Measurements from ENCODE around the gene HERPUD2. TPM values are rescaled to one million over a fixed set of nuclear protein-coding genes. Genes with fewer than 3 reads are reported as not detected.

HERPUD2 gene
- polyA plus RNA-seq, 1 donor (not counting 4 experiments of a cell fraction or from before 2014, with no cell fraction given), result 43.6 TPM

GRCh38 chr7:35697414-35698175, 2.7 kb upstream of the HERPUD2 start:
- Histone ChIP-seq H2AFZ (ENCODE audit: control insufficient read depth, low read length) (no peak overlapping the region), H3K9ac (ENCODE audit: control insufficient read depth, extremely low read depth, insufficient read depth, low read length) (no peak overlapping the region), H3K36me3 (ENCODE audit: control insufficient read depth in 2 of 2, extremely low read depth in 1 of 2, insufficient read depth in 2 of 2, low read length in 2 of 2) (peaks cover 0 to 5% of the 10 kb centered on the region in 2 experiments), H3K79me2 (ENCODE audit: control insufficient read depth, insufficient read depth, low read length) (peaks cover 32% of the 10 kb centered on the region), H3K9me1 (ENCODE audit: control insufficient read depth, extremely low read depth, insufficient read depth, low read length) (no peaks in the 10 kb centered on the region), H3K9me3 (ENCODE audit: control insufficient read depth, low read depth, low read length) (no peaks in the 10 kb centered on the region), H3K27me3 (ENCODE audit: control insufficient read depth, extremely low read depth, insufficient read depth, low read length) (no peaks in the 10 kb centered on the region), H3K27ac (ENCODE audit: control insufficient read depth, insufficient read depth, low read length) (no peak overlapping the region), H3K4me2 (ENCODE audit: control insufficient read depth, extremely low read depth, insufficient read depth, low read depth, low read length) (peak overlapping the region; percentile 42), H4K20me1 (ENCODE audit: control insufficient read depth, extremely low read depth, insufficient read depth, low read length) (no peaks in the 10 kb centered on the region), H3K4me1 (ENCODE audit: control insufficient read depth, extremely low read depth, insufficient read depth, low read length) (peaks cover 35% of the 10 kb centered on the region), H3K4me3 (ENCODE audit: control insufficient read depth in 2 of 3, extremely low read depth in 1 of 3, insufficient read depth in 2 of 3, low read depth in 1 of 3, low read length in 3 of 3) (no peak overlapping the region)
- FAIRE-seq (peak; percentile 79), DNase-seq (ENCODE audit: low read depth, low spot score) (peak; percentile 45)
- TF ChIP-seq, protein P1, sequence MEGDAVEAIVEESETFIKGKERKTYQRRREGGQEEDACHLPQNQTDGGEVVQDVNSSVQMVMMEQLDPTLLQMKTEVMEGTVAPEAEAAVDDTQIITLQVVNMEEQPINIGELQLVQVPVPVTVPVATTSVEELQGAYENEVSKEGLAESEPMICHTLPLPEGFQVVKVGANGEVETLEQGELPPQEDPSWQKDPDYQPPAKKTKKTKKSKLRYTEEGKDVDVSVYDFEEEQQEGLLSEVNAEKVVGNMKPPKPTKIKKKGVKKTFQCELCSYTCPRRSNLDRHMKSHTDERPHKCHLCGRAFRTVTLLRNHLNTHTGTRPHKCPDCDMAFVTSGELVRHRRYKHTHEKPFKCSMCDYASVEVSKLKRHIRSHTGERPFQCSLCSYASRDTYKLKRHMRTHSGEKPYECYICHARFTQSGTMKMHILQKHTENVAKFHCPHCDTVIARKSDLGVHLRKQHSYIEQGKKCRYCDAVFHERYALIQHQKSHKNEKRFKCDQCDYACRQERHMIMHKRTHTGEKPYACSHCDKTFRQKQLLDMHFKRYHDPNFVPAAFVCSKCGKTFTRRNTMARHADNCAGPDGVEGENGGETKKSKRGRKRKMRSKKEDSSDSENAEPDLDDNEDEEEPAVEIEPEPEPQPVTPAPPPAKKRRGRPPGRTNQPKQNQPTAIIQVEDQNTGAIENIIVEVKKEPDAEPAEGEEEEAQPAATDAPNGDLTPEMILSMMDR (optimal IDR thresholded peaks at IDR 0.05 in 1 of 3, IDR thresholded peaks at IDR 0.05 in 1 of 3, conservative IDR thresholded peaks at IDR 0.05 in 1 of 3; ENCODE audit: extremely low read depth in 1 of 3, insufficient read depth in 2 of 3, low read length in 3 of 3), result no peak
- no peak for TF ChIP-seq EZH2 (IDR thresholded peaks at IDR 0.05; ENCODE audit: low read length)
- dilution Hi-C loops (cut with MboI; ENCODE audit: extremely low pct_ligation_motif_present, low sequenced_read_pairs), result no loop called here

GRCh38 chr7:35695987-35696386, 1.1 kb upstream of the HERPUD2 start:
- peaks cover 39% of the 10 kb centered on the region for H3K4me1 ChIP-seq (ENCODE audit: control insufficient read depth, extremely low read depth, insufficient read depth, low read length)
- peak overlapping the region; percentile 86 for H3K9ac ChIP-seq (ENCODE audit: control insufficient read depth, extremely low read depth, insufficient read depth, low read length)
- no peaks in the 10 kb centered on the region for H4K20me1 ChIP-seq (ENCODE audit: control insufficient read depth, extremely low read depth, insufficient read depth, low read length)
- no peak for TF ChIP-seq EZH2 (IDR thresholded peaks at IDR 0.05; ENCODE audit: low read length)
- TF ChIP-seq, protein P1 (optimal IDR thresholded peaks at IDR 0.05 in 1 of 3, IDR thresholded peaks at IDR 0.05 in 1 of 3, conservative IDR thresholded peaks at IDR 0.05 in 1 of 3; ENCODE audit: extremely low read depth in 1 of 3, insufficient read depth in 2 of 3, low read length in 3 of 3), result no peak
- dilution Hi-C loops (cut with MboI; ENCODE audit: extremely low pct_ligation_motif_present, low sequenced_read_pairs), result no loop called here
- no peaks in the 10 kb centered on the region for H3K9me1 ChIP-seq (ENCODE audit: control insufficient read depth, extremely low read depth, insufficient read depth, low read length)
- H3K4me2 ChIP-seq (ENCODE audit: control insufficient read depth, extremely low read depth, insufficient read depth, low read depth, low read length), result peak overlapping the region; percentile 98
- no peak overlapping the region for H2AFZ ChIP-seq (ENCODE audit: control insufficient read depth, low read length)
- no peaks in the 10 kb centered on the region for H3K27me3 ChIP-seq (ENCODE audit: control insufficient read depth, extremely low read depth, insufficient read depth, low read length)
- no peak overlapping the region for H3K27ac ChIP-seq (ENCODE audit: control insufficient read depth, insufficient read depth, low read length)
- peak overlapping the region; percentile 66 to 92 (median 89) for H3K4me3 ChIP-seq (ENCODE audit: control insufficient read depth in 2 of 3, extremely low read depth in 1 of 3, insufficient read depth in 2 of 3, low read depth in 1 of 3, low read length in 3 of 3)
- peaks cover 1 to 7% of the 10 kb centered on the region in 2 experiments for H3K36me3 ChIP-seq (ENCODE audit: control insufficient read depth in 2 of 2, extremely low read depth in 1 of 2, insufficient read depth in 2 of 2, low read length in 2 of 2)
- FAIRE-seq, result no peak
- DNase-seq (ENCODE audit: low read depth, low spot score), result no peak
- peaks cover 45% of the 10 kb centered on the region for H3K79me2 ChIP-seq (ENCODE audit: control insufficient read depth, insufficient read depth, low read length)
- no peaks in the 10 kb centered on the region for H3K9me3 ChIP-seq (ENCODE audit: control insufficient read depth, low read depth, low read length)
